ENCODE results near the gene ADCY5.

DNA sequence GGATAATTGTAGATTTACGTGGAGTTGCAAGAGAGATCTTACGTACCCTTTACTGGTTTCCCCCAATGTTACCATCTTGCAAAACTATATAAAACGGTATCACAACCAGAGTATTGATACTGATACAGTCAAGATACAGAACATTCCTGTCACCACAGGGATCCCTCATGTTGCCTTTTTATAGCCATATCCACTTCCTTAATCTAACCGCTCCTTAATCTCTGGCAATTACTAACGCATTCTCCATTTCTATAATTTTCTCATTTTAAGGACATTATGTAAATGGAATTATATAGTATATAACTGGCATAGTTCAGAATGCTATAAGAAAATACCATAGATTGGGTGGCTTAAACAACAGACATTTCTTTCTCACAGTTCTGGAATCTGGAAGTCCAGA lies 186.0 kb downstream of the ADCY5 start:
- TF ChIP-seq, protein P1, sequence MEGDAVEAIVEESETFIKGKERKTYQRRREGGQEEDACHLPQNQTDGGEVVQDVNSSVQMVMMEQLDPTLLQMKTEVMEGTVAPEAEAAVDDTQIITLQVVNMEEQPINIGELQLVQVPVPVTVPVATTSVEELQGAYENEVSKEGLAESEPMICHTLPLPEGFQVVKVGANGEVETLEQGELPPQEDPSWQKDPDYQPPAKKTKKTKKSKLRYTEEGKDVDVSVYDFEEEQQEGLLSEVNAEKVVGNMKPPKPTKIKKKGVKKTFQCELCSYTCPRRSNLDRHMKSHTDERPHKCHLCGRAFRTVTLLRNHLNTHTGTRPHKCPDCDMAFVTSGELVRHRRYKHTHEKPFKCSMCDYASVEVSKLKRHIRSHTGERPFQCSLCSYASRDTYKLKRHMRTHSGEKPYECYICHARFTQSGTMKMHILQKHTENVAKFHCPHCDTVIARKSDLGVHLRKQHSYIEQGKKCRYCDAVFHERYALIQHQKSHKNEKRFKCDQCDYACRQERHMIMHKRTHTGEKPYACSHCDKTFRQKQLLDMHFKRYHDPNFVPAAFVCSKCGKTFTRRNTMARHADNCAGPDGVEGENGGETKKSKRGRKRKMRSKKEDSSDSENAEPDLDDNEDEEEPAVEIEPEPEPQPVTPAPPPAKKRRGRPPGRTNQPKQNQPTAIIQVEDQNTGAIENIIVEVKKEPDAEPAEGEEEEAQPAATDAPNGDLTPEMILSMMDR (IDR thresholded peaks at IDR 0.05), result no peak
- no peak for TF ChIP-seq POLR2A (IDR thresholded peaks at IDR 0.05)

Measured in lower leg skin (tissue), 3 donors.